GM19351 (cell line): ENCODE measurements around the gene PARP3.
"Not testable (repeated sequence)": the region's sequence is repeated elsewhere in the genome, so short reads cannot be mapped to it uniquely, and the experiment has no call there.

Source experiments
- ATAC-seq: cut with Tn5 transposase; IDR thresholded peaks from one replicate; pipeline ENCODE4 v1.9.1; 2021; ENCODE audit warnings: mild to moderate bottlenecking, moderate library complexity; ENCODE audit not compliant: unreplicated experiment

The PARP3 gene

DNA sequence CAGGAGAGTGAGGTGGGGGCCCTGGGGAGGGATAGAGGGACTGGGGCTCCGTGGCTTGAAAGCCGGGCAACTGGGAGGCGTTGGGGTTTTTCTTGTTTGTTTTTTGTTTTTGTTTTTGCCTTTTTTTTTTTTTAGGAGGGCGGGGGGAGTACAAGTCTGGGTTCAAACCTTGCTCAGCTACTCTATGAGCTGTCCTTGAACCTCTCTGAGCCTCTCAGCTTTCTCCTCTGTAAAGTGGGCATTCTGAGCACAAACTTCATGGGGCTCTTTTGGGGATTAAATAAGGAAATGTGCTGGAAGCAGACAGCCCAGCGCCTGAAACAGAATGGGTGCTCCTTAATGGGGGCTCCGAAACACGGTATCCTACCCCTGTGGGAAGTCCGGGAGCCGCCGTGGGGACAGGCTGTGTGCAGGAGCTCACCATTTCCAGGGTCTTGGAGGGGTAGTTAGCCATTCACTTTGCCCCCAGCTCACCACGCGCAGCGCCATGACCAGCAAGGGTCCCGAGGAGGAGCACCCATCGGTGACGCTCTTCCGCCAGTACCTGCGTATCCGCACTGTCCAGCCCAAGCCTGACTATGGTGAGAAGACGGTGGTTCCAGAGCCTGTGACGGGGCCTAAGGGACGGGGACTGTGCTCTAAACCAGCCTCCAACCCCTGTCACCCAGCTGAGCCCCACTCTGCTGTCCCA is 41.6 kb downstream of the PARP3 start:
- ATAC-seq = no peak

DNA sequence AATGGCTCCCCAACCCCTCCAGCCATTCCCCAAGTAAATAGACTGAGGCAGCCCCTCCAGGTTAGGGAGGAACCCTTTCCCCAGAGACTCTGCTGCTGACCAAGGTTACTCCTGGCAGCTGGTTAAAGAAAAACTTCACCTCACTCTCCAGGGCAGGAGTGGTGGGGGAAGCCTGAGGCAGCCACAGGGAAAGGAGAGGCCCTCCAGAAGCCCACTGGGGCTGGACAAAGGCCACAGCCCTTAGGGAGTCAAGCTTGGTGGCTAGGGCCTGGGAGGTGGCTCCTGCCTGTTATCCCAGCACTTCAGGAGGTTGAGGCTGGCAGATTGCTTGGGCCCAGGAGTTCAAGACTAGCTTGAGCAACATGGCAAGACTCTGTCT is 42.1 kb downstream of the PARP3 start:
- no peak for ATAC-seq

DNA sequence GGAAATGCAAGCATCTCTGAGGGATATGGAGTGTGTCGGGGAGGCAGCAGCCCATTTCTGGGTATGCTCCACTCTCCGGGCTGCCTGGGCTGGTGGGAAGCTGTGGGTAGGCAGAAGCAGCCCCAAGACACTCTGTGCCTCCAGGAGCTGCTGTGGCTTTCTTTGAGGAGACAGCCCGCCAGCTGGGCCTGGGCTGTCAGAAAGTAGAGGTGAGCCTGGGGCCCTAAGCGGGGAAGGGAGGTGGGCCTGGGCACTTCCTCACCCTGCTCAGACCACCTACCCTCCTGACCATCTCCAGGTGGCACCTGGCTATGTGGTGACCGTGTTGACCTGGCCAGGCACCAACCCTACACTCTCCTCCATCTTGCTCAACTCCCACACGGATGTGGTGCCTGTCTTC is 42.9 kb downstream of the PARP3 start:
- ATAC-seq = no peak

DNA sequence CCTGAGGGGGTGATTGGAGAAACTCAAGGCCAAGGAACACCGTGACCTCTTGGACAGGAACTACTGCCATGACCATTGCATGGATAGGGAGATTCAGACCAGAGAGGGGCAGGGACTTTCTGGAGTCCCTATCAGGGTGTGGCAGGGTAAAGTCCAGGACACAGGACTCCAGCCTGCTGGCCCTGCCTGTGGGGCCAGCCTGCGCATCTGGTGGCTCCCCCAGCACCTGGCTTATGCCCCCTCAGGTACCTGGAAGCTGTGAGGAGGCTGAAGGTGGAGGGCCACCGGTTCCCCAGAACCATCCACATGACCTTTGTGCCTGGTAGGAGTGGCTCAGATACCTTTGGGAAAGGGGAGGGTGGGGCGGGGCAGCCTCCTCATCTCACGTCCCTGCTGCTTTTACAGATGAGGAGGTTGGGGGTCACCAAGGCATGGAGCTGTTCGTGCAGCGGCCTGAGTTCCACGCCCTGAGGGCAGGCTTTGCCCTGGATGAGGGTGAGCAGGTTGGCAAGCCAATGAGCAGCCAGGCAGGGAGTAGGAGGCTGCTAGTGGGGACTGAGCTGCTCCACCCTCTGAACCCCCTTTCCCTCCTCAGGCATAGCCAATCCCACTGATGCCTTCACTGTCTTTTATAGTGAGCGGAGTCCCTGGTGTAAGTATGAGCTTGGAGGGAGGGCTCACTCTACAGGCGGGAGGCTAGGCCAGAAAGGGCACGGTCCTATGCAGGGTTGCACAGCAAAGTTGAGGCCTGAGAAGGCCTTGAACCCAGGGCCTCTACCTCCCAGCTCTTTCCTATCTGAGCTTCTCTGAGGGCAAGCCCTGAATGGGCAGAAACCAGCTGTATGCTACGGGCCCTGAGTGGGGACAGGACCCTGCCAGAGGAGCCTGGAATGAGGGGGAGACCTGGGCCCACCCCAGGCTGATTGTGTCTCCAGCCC is 44.1 kb downstream of the PARP3 start:
- ATAC-seq = no peak

DNA sequence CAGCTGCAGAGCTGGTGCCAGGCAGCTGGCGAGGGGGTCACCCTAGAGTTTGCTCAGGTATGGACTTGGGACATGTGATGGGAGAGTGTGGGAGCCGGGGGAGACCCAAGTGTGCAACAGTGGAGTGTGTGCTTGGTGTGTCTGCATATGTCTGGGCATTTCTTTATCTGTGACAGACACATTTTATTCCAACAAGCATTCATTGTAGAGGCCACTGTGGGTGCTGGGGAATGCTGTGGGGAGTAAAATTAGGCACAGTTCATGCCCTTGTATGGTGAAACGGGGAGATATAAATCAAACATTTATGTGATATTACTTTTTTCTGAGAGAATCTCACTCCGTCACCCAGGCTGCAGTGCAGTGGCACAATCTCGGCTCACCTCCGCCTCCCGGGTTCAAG is 45.4 kb downstream of the PARP3 start:
- no peak for ATAC-seq

DNA sequence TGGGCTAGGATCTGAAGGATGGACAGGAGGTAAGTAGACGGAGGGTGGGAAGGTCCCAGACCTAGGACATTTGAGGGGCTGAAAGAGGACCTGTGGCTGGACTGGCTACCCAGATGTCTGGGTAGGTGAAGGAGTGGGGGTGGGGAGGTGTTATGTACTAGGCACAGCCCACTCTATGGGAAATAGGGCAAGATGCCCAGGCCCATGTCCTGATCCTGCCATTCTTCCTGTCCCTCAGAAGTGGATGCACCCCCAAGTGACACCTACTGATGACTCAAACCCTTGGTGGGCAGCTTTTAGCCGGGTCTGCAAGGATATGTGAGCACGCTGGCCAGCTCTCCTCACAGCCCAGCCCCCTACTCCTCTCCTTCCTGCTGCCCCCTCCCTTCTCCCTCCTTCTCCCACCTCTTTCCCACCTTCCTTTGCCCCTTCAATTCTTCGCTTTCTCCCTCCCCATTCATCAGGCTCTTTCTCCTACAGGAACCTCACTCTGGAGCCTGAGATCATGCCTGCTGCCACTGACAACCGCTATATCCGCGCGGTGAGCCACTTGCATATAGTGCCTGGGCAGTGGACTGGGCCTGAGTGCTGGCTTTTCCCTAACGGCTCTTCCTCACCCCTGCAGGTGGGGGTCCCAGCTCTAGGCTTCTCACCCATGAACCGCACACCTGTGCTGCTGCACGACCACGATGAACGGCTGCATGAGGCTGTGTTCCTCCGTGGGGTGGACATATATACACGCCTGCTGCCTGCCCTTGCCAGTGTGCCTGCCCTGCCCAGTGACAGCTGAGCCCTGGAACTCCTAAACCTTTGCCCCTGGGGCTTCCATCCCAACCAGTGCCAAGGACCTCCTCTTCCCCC is 46.4 kb downstream of the PARP3 start:
- ATAC-seq = no peak

DNA sequence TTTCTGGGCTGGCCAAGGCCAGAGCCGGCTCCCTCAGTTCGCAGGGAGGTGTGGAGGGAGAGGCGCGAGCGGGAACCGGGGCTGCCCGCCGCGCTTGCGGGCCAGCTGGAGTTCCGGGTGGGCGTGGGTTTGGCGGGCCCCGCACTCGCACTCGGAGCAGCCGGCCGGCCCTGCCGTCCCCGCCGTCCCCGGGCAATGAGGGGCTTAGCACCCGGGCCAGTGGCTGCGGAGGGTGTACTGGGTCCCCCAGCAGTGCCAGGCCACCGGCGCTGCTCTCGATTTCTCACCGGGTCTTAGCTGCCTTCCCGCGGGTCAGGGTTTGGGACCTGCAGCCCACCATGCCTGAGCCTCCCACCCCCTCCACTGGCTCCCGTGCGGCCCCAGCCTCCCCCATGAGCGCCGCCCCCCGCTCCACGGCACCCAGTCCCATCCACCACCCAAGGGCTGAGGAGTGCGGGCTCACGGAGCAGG is 48.4 kb downstream of the PARP3 start:
- ATAC-seq = not testable (repeated sequence)

DNA sequence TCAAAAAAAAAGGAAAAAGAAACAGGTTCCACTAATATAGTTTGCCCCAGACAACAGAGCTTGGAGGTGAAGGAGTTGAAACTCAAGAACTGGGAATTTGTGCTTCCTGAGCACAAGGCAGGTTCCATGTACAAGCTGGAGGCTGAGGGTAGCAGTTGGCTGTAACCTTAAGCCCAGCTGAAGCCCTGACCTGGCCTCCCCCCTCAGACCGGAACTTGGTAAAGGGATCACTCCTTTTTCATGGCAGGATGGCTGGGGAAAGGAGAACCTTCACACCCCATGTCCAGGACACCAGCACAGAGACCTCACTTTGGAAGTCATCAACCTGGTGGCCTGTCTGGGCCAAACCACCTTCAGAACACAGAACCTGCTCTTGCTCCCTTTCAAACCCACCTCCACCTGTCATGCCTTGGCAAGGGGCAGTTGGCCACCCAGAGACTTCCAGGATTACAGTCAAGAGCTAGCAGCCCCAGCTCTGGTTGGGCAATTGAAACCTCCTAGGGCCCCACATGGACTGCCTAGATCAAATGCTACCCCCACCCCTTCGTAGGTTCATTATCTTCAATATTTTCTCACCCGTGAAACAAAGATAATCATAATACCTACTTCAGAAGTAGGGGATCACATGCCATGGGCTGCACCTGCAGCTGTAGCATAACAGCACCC is 50.0 kb downstream of the PARP3 start:
- no peak for ATAC-seq

DNA sequence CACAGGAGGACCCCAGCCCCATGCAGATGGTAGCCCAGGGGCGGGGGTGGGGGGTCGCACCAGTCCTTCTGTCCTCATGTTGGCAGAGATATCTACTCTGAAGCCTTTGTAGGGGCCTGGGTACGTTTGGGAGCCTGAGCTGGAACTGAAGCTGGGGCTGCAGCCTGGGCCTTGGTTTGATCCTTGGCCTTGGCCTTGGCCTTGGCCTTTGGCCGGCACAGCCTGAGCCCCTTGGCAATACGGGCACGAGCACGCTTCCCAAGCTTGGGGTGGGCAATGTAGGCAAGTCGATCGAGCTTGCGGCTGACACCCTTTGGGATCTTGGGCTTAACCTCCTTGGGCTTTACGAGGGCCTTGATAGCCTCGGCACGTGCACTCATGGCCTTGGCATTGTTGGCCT is 51.5 kb downstream of the PARP3 start:
- not testable (repeated sequence) for ATAC-seq

DNA sequence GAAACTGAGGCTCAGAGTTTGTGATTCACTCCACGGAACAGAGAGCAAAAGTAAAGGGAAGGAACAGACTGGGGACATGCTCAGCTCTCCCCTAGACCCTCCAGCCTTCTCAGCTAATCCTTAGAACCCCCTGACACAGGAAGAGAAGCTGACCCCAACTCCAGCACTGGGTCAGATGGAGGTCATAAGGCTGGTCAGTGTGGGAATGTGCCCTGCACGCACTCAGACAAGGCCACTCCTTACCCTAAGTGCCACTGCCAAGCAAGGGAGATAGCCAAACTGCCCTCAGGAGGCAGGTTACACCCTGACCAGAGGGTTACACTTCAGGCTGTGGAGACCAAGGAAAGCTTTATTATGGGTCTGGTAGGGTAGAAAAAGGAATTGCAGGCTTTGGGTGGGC is 52.4 kb downstream of the PARP3 start:
- ATAC-seq = no peak

DNA sequence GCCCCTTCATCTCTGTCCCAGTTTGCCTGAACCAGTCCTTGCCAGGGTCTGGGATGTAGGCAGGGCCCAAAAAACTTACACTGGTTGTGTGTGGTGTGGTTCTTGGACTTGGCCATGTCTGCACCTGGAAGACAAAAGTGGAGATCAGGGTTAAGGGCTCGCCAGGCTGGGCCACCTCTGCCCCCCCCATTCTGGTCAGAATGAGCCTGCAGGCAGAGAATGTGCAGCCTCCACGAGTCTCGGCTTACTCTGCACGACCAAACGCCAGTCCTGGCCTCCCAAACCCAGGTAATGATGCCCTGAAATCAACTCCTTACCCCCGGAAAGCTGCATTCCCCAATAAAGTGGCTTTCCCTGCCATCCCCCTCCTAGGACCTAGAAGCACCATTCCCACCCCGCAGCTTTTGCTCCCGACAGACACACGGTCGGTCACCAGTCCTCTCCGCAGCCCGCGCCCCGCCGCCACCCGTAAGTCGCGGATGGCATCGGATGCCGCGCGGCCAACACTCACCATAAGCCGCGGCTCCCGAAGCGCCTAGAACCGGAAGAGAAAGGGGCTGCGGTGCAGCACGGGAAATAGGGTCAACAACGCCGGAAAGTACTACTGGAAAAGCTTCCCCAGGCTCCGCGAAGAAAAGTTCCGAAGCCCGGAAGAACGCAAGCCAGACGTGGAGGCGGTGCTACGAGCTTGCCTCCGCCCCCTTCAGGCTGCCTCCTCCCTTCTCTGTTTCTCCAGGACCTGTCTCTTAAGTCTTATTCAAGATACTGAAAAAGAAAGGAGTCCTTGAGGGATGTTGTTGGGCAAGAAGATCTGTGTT is 53.4 kb downstream of the PARP3 start, which contains the start of gene RPL29:
RPL29 (minus strand) TSS at position 550 of the 818 bp plus-strand sequence; CDS start at position 116, 434 bp downstream.
- ATAC-seq = peak; percentile 95

DNA sequence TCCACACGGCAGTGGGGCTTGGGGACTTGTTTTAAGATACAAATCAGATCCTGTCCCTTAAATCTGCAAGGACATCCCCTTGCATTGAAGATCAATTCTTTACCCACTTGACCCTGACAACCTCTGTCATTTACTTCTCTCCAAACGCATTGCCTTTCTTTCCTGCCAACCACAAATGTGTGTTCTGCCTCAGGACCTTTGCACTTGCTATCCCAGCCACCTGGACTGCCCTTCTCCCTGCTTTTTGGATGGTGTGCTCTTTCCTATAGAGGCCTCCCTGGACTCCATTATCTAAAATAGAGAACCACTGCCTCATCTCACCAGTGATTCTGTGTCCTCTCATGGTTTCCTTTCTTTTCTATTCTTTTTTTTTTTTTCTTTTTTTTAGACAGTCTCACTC is 55.0 kb downstream of the PARP3 start:
- no peak for ATAC-seq

DNA sequence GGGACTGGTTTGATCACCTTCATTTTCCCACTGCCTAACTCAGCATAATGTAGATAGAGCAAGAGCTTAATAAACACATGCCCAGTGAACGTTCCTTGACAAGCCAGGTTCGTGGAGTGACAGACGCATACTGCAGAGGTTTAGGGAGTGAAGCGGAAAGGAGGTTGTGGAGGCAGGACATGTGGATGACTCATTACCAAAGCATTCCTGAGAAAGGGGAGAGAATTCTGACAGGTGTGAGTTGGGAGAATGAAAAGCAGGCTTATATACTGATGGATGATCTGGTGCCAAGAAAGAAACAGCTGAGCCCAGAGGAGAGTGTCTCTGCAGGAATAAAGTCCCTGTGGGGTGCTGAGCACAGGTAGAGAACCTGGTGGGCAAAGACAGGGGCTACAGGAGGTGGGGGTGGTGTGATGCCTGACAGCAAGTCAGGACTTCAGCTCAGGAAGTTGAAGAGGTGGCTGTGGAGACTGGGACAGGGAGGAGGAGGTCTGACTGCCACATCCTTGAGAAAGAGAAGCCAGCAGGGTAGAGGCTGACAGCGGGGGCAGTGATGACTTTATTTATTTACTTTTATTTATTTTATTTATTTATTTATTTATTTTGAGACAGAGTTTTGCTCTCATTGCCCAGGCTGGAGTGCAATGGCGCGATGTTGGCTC is 55.9 kb downstream of the PARP3 start:
- no peak for ATAC-seq
